Kidney glomerular epithelial cell (primary cell): ENCODE data around the gene RPGRIP1.
"Not testable (repeated sequence)": the region's sequence is repeated elsewhere in the genome, so short reads cannot be mapped to it uniquely, and the experiment has no call there.

ENCODE experiments used
- DNase-seq: peaks from one replicate; lab custom pipeline; 2025; lab: John Stamatoyannopoulos, UW

RPGRIP1 gene

GRCh38 chr14:21299562-21300130 lies 19.8 kb downstream of the RPGRIP1 start:
- no peak for DNase-seq

GRCh38 chr14:21300892-21301291 lies 21.0 kb downstream of the RPGRIP1 start:
- no peak for DNase-seq

GRCh38 chr14:21302013-21302835 lies 22.3 kb downstream of the RPGRIP1 start:
- no peak for DNase-seq

- not testable (repeated sequence) for DNase-seq
These were observed 22.9 kb downstream of the RPGRIP1 start for GRCh38 chr14:21302836-21303140.

GRCh38 chr14:21307637-21308036 lies 27.8 kb downstream of the RPGRIP1 start:
- no peak for DNase-seq

- DNase-seq, result no peak
These were observed 28.2 kb downstream of the RPGRIP1 start for GRCh38 chr14:21308132-21308478.

- peak; percentile 80 for DNase-seq
These were observed 28.8 kb downstream of the RPGRIP1 start for GRCh38 chr14:21308479-21309237.

- DNase-seq, result no peak
These were observed 29.4 kb downstream of the RPGRIP1 start for GRCh38 chr14:21309238-21309636.

GRCh38 chr14:21309956-21310355 lies 30.1 kb downstream of the RPGRIP1 start:
- DNase-seq, result no peak

GRCh38 chr14:21311614-21312013 lies 31.7 kb downstream of the RPGRIP1 start:
- no peak for DNase-seq

GRCh38 chr14:21313512-21313911 lies 33.6 kb downstream of the RPGRIP1 start:
- DNase-seq, result no peak

- DNase-seq, result no peak
These were observed 37.5 kb downstream of the RPGRIP1 start for GRCh38 chr14:21317398-21317797.

GRCh38 chr14:21320913-21321312 lies 41.0 kb downstream of the RPGRIP1 start:
- no peak for DNase-seq

GRCh38 chr14:21322716-21323115 lies 42.8 kb downstream of the RPGRIP1 start:
- no peak for DNase-seq

- DNase-seq, result no peak
These were observed 47.1 kb downstream of the RPGRIP1 start for GRCh38 chr14:21326972-21327371.
